Breast epithelium (tissue), 4 donors: ENCODE data around the gene KPTN. TPM values are rescaled to one million over a fixed set of nuclear protein-coding genes. Genes with fewer than 3 reads are reported as not detected.

Experiments used
- DNase-seq, 2 donors: peaks; one replicate each; pipeline ENCODE4 v3.0.0-alpha.2; 2019; ENCODE audit warnings: low spot score in 2 of 2
- H3K27ac ChIP-seq, 2 donors: fragments of 200-600 bp; sonication (generic) in 1 of 2; one replicate each; pipeline ENCODE4 v1.5.1; 2016 to 2019; ENCODE audit warnings: mild to moderate bottlenecking in 1 of 2
- H3K27me3 ChIP-seq, 2 donors: fragments of 200-600 bp; sonication (generic) in 1 of 2; one replicate each; pipeline versions ENCODE4 v1.5.1 to v1.6.0; 2017 to 2019; ENCODE audit warnings: control low read depth in 1 of 2, mild to moderate bottlenecking in 1 of 2
- H3K36me3 ChIP-seq: fragments of 200-600 bp; one replicate; pipeline ENCODE4 v1.5.1; 2019
- H3K4me1 ChIP-seq, 2 donors: fragments of 200-600 bp; sonication (generic); one replicate each; pipeline ENCODE4 v1.5.1; 2016 to 2019; ENCODE audit warnings: control low read depth in 1 of 2
- H3K4me3 ChIP-seq, 3 donors: fragments of 200-600 bp; sonication (generic); 1 replicate in 2 of 3; 2 replicates in 1 of 3; pipeline ENCODE4 v1.5.1; 2016 to 2019; ENCODE audit warnings: mild to moderate bottlenecking in 3 of 3, moderate library complexity in 2 of 3
- H3K9me3 ChIP-seq, 2 donors: fragments of 200-600 bp; sonication (generic) in 1 of 2; one replicate each; pipeline ENCODE4 v1.5.1; 2016 to 2019; ENCODE audit warnings: control low read depth in 1 of 2
- POLR2A ChIP-seq: fragments of 450-650 bp; IDR thresholded peaks from one replicate; pipeline ENCODE4 v1.6.1; 2016; ENCODE audit warnings: antibody characterized with exemption, mild to moderate bottlenecking, moderate library complexity
- POLR2AphosphoS5 ChIP-seq, 3 donors: sonication (generic); formaldehyde crosslinking; IDR thresholded peaks; one replicate each; pipeline ENCODE4 v1.6.1; 2017; ENCODE audit warnings: antibody characterized with exemption in 3 of 3
- intact Hi-C: fragments of 100-400 bp; cut with DNase I; formaldehyde crosslinking; loops from one replicate; pipeline ENCODE4 v1.15.1; 2023; ENCODE audit warnings: low total_unique reads
- total RNA-seq, 3 donors: library from RNA; depleted of rRNA; stranded (reverse); fragments of >200 nt; gene quantifications; one replicate each; pipeline ENCODE4 v1.1.0, GENCODE V29; 2016
- TF ChIP-seq, protein P1 (sequence below), 3 donors: fragments of 450-650 bp; IDR thresholded peaks; one replicate each; pipeline ENCODE4 v1.5.1; 2016 to 2017; ENCODE audit warnings: antibody characterized with exemption in 3 of 3, mild to moderate bottlenecking in 3 of 3, moderate library complexity in 3 of 3

KPTN gene
- total RNA-seq, 3 donors from 2014 or later: 4.6 to 6.6 (median 6.3) TPM

DNA sequence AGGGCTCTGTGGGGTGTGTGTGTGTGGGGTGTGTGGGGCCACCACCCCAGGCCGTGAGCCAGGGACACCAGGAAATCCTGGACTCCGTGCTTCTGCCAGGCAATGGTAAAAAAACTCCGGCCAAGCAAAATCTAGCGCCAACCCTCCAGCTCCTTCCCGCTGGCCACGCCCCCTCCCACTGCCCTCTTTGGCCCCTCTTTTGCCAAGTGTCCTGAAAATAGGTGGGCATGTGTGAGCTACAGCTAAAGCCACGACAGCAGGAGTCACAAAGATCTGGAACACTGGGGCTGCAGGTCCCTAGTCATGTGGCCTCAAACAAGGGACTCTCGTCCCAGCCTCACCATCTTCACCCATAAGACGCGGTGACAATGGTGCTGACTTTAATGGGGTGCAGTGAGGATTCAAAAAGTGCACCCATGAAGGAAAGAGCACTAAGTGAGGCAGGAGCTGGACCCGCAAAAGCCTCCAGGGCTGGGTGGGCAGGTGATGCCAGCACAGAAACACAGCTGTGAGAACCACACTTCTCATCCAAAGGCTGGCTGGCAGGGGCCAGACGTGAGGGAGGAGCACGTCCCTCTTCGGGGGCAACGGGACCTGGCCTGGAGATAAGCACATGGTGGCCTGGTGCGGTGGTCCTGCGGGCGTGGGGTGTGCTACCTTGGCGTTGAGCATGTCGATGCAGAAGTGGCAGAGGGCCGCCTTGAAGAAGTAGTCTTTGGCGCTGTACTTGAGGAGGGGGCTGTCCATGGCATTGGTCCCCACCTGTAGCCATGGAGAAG, 7.5 kb upstream of the KPTN start:
- DNase-seq: no peak
- H3K36me3 ChIP-seq: no peaks in the 10 kb centered on the region
- no peak overlapping the region for H3K4me3 ChIP-seq
- no peaks in the 10 kb centered on the region for H3K27me3 ChIP-seq
- H3K27ac ChIP-seq: no peak overlapping the region
- intact Hi-C loops: no loop called here
- TF ChIP-seq POLR2AphosphoS5 (IDR thresholded peaks at IDR 0.05): no peak
- TF ChIP-seq, protein P1, sequence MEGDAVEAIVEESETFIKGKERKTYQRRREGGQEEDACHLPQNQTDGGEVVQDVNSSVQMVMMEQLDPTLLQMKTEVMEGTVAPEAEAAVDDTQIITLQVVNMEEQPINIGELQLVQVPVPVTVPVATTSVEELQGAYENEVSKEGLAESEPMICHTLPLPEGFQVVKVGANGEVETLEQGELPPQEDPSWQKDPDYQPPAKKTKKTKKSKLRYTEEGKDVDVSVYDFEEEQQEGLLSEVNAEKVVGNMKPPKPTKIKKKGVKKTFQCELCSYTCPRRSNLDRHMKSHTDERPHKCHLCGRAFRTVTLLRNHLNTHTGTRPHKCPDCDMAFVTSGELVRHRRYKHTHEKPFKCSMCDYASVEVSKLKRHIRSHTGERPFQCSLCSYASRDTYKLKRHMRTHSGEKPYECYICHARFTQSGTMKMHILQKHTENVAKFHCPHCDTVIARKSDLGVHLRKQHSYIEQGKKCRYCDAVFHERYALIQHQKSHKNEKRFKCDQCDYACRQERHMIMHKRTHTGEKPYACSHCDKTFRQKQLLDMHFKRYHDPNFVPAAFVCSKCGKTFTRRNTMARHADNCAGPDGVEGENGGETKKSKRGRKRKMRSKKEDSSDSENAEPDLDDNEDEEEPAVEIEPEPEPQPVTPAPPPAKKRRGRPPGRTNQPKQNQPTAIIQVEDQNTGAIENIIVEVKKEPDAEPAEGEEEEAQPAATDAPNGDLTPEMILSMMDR (IDR thresholded peaks at IDR 0.05): no peak
- no peaks in the 10 kb centered on the region for H3K9me3 ChIP-seq
- H3K4me1 ChIP-seq: no peaks in the 10 kb centered on the region

DNA sequence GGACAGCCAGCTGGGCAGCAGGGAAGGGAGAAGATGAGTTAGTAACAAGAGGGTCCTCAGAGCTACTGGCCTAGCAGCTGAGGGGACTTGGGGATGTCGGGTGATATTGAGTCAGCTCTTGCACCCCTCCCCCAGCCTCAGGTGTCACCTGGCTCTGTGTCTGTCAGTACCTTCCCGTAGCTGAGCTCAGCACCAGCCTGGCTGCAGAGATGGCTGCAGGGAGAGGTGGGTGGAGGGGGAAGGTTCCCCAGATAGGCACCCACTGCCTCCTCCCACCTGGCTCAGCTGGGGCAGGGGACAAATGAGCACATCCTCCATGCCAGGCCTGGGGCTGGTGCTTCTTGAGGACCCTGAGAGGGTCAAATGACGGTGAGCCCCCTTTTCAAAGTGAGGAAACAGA, 6.8 kb upstream of the KPTN start:
- no peak for TF ChIP-seq POLR2A
- TF ChIP-seq, protein P1 (IDR thresholded peaks at IDR 0.05): no peak
- TF ChIP-seq POLR2AphosphoS5 (IDR thresholded peaks at IDR 0.05): no peak
- Histone ChIP-seq H3K27me3 (no peaks in the 10 kb centered on the region), H3K4me3 (no peak overlapping the region), H3K4me1 (no peaks in the 10 kb centered on the region), H3K27ac (no peak overlapping the region), H3K36me3 (no peaks in the 10 kb centered on the region), H3K9me3 (no peaks in the 10 kb centered on the region)
- no peak for DNase-seq
- intact Hi-C loops: no loop called here

DNA sequence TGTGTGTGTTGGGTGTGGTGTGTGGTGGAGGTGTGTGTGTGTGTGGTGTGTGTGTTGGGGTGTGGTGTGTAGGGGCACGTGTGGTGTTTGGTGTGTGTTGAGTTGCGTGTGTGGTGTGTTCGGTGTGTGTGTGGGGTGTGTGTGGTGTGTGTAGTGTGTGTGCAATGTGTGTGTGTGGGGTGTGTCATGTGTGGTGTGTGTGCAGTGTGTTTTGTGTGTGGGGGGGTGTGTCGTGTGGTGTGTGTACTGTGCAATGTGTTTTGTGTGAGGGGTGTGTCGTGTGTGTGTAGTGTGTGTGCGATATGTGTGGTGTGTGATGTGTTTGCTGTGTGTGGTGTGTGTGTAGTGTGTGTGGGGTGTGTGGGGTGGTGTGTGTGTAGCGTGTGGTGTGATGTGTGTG, 6.0 kb upstream of the KPTN start:
- no peak overlapping the region for H3K4me3 ChIP-seq
- H3K27me3 ChIP-seq: no peaks in the 10 kb centered on the region
- H3K27ac ChIP-seq: no peak overlapping the region
- intact Hi-C loops: no loop called here
- DNase-seq: no peak
- TF ChIP-seq POLR2AphosphoS5 (IDR thresholded peaks at IDR 0.05) (no peak), POLR2A (no peak)
- TF ChIP-seq, protein P1 (IDR thresholded peaks at IDR 0.05): no peak
- no peaks in the 10 kb centered on the region for H3K4me1 ChIP-seq
- H3K36me3 ChIP-seq: no peaks in the 10 kb centered on the region
- no peaks in the 10 kb centered on the region for H3K9me3 ChIP-seq

DNA sequence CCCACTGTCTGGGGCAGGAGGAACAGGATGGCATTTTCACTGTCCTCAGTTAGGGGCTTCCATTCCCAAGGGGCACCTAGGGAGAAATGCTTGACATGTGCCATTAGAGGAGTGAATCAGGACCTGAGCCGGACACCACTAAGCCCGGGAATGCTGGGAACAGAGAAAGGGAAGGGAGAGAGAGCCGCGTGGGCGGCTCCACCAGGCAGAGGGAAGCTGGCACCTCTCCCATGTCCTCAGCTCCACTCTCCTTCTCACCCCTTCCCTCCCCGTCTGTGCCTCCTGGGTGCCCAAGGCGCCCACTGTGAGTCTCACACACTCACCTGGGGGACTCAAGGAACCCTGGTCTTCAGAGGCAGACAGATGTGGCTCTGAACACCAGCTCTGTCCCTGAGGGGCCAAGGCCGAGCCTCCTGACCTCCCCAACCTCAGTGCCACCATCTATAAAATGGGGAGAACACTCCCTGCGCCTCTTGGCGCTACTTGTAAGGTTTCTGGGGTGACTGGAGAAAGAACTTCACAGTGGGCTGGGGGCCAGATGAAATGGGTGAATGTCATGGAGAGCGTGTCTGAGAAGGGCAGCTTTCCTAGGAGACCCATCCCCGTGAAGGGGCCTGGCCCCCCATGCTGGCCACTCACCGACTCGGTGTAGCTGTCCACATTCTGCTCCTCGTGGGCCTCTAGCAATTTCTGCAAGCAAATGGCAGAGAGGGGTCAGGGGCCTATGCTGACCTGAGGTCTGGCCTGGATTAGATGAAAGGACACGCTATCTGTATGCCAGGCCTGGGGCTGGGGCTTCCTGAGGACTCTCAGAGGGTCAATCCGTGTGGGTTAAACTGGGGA, 5.3 kb upstream of the KPTN start:
- intact Hi-C loops: no loop called here
- H3K27ac ChIP-seq: peak overlapping the region; percentile 12 to 45

More for the DNA sequence above, 5.3 kb upstream of the KPTN start:
- Histone ChIP-seq H3K36me3 (no peaks in the 10 kb centered on the region), H3K9me3 (no peaks in the 10 kb centered on the region), H3K27me3 (no peaks in the 10 kb centered on the region), H3K4me3 (no peak overlapping the region), H3K4me1 (no peaks in the 10 kb centered on the region)
- DNase-seq: no peak
- TF ChIP-seq POLR2A (no peak), POLR2AphosphoS5 (IDR thresholded peaks at IDR 0.05) (no peak)
- TF ChIP-seq, protein P1 (IDR thresholded peaks at IDR 0.05): no peak
